MCF 10A (cell line): ENCODE results near the gene LHX4. TPM values are rescaled to one million over a fixed set of nuclear protein-coding genes. Genes with fewer than 3 reads are reported as not detected.

Source experiments
- BruUV-seq: library from RNA; stranded (reverse); fragments of 400-500 nt; replicated peaks from 2 replicates; lab custom pipeline; 2021; lab: Mats Ljungman, UMichigan
- CTCF ChIA-PET: fragments of 300-600 bp; sonication (Branson Sonifier 250); formaldehyde crosslinking; extraction: SDS; loops from one replicate; lab custom pipeline; 2021; ENCODE audit warnings: antibody characterized with exemption, inconsistent platforms; lab: Yijun Ruan, JAX
- POLR2A ChIA-PET: fragments of 300-600, 350-650 bp; sonication (Branson Sonifier 250); formaldehyde crosslinking; extraction: SDS; loops from one replicate; lab custom pipeline; 2020; ENCODE audit warnings: antibody characterized with exemption, inconsistent platforms; lab: Yijun Ruan, JAX
- DNase-seq: peaks from one replicate; pipeline ENCODE4 v3.0.0-alpha.2; 2018; ENCODE audit not compliant: unreplicated experiment
- H3K27ac Mint-ChIP-seq: one replicate; pipeline ENCODE4 v1.8.0; 2022; ENCODE audit warnings: mild to moderate bottlenecking, low read depth, mixed read lengths; ENCODE audit not compliant: unreplicated experiment
- H3K27me3 Mint-ChIP-seq: one replicate; pipeline ENCODE4 v1.8.0; 2022; ENCODE audit warnings: mixed read lengths; ENCODE audit not compliant: insufficient read depth, unreplicated experiment
- H3K36me3 Mint-ChIP-seq: one replicate; pipeline ENCODE4 v1.8.0; 2022; ENCODE audit warnings: mild to moderate bottlenecking, moderate library complexity, mixed read lengths; ENCODE audit not compliant: insufficient read depth, unreplicated experiment
- H3K4me1 Mint-ChIP-seq: one replicate; pipeline ENCODE4 v1.8.0; 2022; ENCODE audit warnings: mixed read lengths; ENCODE audit not compliant: insufficient read depth, unreplicated experiment
- H3K4me3 Mint-ChIP-seq: one replicate; pipeline ENCODE4 v1.8.0; 2022; ENCODE audit warnings: mild to moderate bottlenecking, moderate library complexity, mixed read lengths; ENCODE audit not compliant: unreplicated experiment
- H3K9me3 Mint-ChIP-seq: one replicate; pipeline ENCODE4 v1.8.0; 2022; ENCODE audit warnings: mixed read lengths; ENCODE audit not compliant: unreplicated experiment
- intact Hi-C: fragments of 100-400 bp; cut with micrococcal nuclease; formaldehyde crosslinking; loops from 2 replicates; pipeline ENCODE4 v1.14.1; 2022
- total RNA-seq: library from RNA; stranded (reverse); gene quantifications from 2 replicates; pipeline ENCODE4 v1.2.3, GENCODE V29; 2022
- TF ChIP-seq, protein P1 (sequence below): fragments of 200-600 bp; IDR thresholded peaks from one replicate; pipeline ENCODE4 v1.8.0; 2022; ENCODE audit warnings: antibody characterized with exemption, mild to moderate bottlenecking; ENCODE audit not compliant: unreplicated experiment

The LHX4 gene
- total RNA-seq, 1 experiment from 2014 or later = not detected

DNA sequence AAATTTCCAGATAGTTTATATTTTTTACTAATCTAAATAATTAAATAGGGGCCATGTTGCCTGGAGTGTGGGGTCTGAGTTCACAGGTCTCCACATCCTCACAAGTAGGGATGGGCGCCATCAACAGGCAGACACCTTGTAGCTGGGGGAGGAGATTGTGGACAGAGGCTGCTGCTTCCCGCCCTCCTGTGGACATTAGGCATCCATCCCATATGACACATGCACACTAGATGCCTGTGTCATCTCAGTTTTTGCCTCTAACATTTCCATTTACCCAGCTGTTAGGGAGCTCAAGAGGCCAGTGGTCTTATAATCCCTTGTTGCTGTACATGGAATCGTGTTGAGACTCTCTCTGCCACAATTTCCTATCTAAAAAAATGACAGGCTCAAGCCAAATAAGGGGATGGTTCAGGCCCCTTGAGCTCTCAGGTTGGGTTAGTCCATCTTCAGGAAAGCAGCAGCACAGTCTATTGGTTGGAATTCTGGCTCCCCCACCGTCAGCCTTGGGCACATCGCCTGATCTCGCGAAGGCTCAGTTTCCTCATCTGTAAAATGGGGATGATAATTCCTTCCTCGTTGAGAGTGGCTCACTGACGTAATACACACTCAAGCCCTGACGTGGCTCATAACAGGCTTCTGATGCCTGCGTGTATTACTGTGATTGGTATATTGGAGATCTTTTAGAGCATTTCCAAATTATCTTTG, 13.6 kb downstream of the LHX4 start:
- H3K4me3 Mint-ChIP-seq = no peak overlapping the region
- TF ChIP-seq, protein P1, sequence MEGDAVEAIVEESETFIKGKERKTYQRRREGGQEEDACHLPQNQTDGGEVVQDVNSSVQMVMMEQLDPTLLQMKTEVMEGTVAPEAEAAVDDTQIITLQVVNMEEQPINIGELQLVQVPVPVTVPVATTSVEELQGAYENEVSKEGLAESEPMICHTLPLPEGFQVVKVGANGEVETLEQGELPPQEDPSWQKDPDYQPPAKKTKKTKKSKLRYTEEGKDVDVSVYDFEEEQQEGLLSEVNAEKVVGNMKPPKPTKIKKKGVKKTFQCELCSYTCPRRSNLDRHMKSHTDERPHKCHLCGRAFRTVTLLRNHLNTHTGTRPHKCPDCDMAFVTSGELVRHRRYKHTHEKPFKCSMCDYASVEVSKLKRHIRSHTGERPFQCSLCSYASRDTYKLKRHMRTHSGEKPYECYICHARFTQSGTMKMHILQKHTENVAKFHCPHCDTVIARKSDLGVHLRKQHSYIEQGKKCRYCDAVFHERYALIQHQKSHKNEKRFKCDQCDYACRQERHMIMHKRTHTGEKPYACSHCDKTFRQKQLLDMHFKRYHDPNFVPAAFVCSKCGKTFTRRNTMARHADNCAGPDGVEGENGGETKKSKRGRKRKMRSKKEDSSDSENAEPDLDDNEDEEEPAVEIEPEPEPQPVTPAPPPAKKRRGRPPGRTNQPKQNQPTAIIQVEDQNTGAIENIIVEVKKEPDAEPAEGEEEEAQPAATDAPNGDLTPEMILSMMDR = no peak
- H3K27me3 Mint-ChIP-seq = peaks cover 48% of the 10 kb centered on the region
- no TSS peak for BruUV-seq
- no peaks in the 10 kb centered on the region for H3K9me3 Mint-ChIP-seq
- ChIA-PET CTCF (interaction anchor here (1.5 kb wide), 1 partner anchor 10 kb away, joined by 5 read pairs; no protein-coding TSS in a partner anchor), POLR2A (no interaction called here)
- DNase-seq = no peak
- intact Hi-C loops = no loop called here
- no peak overlapping the region for H3K27ac Mint-ChIP-seq
- H3K4me1 Mint-ChIP-seq = peaks cover 6% of the 10 kb centered on the region
- no peaks in the 10 kb centered on the region for H3K36me3 Mint-ChIP-seq

- Mint-ChIP-seq H3K27me3 (peaks cover 36% of the 10 kb centered on the region), H3K27ac (no peak overlapping the region), H3K4me1 (peaks cover 6% of the 10 kb centered on the region), H3K9me3 (no peaks in the 10 kb centered on the region), H3K36me3 (no peaks in the 10 kb centered on the region), H3K4me3 (no peak overlapping the region)
- TF ChIP-seq, protein P1 = no peak
- intact Hi-C loops = no loop called here
- POLR2A ChIA-PET = no interaction called here
- DNase-seq = no peak
- BruUV-seq = no TSS peak
- CTCF ChIA-PET = interaction anchor here (0.6 to 1.8 kb wide), 5 partner anchors 9 to 238 kb away, joined by 3 to 5 read pairs (median 4); no protein-coding TSS in a partner anchor
Measured at GRCh38 chr1:180244840-180245239, 14.8 kb downstream of the LHX4 start.

- ChIA-PET POLR2A (no interaction called here), CTCF (interaction anchor here (0.6 kb wide), 2 partner anchors 27 to 684 kb away, joined by 3 read pairs; no protein-coding TSS in a partner anchor)
- no TSS peak for BruUV-seq
- DNase-seq = no peak
- H3K4me3 Mint-ChIP-seq = no peak overlapping the region
- H3K4me1 Mint-ChIP-seq = peaks cover 6% of the 10 kb centered on the region
- no peak overlapping the region for H3K27ac Mint-ChIP-seq
- no peaks in the 10 kb centered on the region for H3K9me3 Mint-ChIP-seq
- TF ChIP-seq, protein P1 = no peak
- peaks cover 19% of the 10 kb centered on the region for H3K27me3 Mint-ChIP-seq
- H3K36me3 Mint-ChIP-seq = no peaks in the 10 kb centered on the region
- intact Hi-C loops = no loop called here
Measured at GRCh38 chr1:180246579-180246978, 16.5 kb downstream of the LHX4 start.

GRCh38 chr1:180247061-180247460, 17.0 kb downstream of the LHX4 start:
- no peak overlapping the region for H3K4me3 Mint-ChIP-seq
- peak; percentile 51 for DNase-seq
- H3K27me3 Mint-ChIP-seq = peaks cover 14% of the 10 kb centered on the region
- TF ChIP-seq, protein P1 = no peak
- intact Hi-C loops = no loop called here
- CTCF ChIA-PET = interaction anchor here (0.8 to 1.0 kb wide), 2 partner anchors 59 to 169 kb away, joined by 3 to 7 read pairs; no protein-coding TSS in a partner anchor
- no peaks in the 10 kb centered on the region for H3K36me3 Mint-ChIP-seq
- no peaks in the 10 kb centered on the region for H3K9me3 Mint-ChIP-seq
- POLR2A ChIA-PET = no interaction called here
- no TSS peak for BruUV-seq
- H3K27ac Mint-ChIP-seq = no peak overlapping the region
- peaks cover 6% of the 10 kb centered on the region for H3K4me1 Mint-ChIP-seq
